SKM-1 (cell line): ENCODE results near the gene BIRC5.
"Not testable (repeated sequence)": the region's sequence is repeated elsewhere in the genome, so short reads cannot be mapped to it uniquely, and the experiment has no call there.

Source experiments
- DNase-seq: peaks from one replicate; lab custom pipeline; 2025; ENCODE audit not compliant: unreplicated experiment; lab: John Stamatoyannopoulos, UW

Gene BIRC5

DNA sequence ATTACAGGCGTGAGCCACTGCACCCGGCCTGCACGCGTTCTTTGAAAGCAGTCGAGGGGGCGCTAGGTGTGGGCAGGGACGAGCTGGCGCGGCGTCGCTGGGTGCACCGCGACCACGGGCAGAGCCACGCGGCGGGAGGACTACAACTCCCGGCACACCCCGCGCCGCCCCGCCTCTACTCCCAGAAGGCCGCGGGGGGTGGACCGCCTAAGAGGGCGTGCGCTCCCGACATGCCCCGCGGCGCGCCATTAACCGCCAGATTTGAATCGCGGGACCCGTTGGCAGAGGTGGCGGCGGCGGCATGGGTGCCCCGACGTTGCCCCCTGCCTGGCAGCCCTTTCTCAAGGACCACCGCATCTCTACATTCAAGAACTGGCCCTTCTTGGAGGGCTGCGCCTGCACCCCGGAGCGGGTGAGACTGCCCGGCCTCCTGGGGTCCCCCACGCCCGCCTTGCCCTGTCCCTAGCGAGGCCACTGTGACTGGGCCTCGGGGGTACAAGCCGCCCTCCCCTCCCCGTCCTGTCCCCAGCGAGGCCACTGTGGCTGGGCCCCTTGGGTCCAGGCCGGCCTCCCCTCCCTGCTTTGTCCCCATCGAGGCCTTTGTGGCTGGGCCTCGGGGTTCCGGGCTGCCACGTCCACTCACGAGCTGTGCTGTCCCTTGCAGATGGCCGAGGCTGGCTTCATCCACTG lies at the start of gene BIRC5:
TSS of gene BIRC5 (plus strand) at position 238 of the 690 bp plus-strand sequence. CDS start at position 302, 64 bp downstream.
- DNase-seq: peak; percentile 77

DNA sequence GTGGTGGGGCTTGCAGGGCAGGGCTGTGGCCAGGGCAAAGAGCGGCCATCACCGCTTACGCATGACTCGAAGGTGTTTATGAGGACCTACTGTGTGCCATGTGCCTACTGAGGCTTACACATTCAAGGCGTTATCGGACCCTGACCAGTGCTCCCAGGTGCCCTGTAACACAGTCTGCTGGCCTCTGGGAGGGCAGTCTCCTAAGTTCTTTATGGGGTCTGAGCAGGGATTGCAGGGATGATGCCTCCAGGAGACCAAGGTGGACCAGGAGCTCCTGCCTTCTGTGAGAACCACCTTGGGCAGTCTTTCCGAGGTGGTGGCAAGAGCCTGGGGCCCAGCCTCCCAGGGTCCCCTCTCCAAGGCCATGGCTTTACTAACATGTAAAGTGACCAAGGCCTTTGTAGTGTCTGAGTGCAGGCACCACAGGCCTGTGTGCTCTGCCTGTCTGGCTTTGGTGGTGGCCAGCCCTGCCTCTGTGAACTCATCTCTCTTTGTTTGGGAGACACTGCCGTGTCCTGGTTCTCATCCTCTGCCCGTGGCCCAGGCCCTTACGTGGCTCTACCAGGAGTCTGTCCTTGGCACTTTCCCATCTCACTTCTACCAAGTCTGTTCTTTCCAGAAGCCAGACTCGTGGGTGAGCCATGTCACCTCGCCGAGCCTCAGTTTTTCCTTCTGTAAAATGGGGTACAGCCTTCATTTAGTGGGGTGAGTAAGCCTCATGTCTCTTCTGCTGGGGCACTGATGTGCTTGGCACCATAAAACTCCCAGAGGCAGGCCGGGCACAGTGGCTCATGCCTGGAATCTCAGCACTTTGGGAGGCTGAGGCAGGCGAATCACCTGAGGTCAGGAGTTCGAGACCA lies 49.1 kb upstream of the BIRC5 start:
- no peak for DNase-seq

DNA sequence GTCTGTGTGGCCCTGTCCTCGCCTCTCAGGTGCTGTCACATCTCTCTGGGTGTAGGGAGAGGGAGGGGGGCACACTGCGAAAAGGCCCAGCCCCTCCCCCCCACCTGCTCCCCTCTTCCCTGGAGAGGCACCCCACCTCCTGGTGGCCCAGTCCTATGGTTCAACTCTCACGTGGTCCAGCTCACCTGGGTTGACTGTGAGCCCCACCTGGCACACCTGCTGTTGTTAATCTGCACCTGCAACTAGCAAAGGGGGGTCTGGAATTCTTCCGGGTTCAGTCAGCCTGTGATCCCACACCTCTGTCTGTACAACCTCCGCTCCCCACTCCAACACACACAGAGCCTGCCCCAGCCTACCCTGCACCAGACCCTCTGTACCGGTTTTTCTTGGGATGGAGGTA lies 47.6 kb upstream of the BIRC5 start:
- DNase-seq: no peak

DNA sequence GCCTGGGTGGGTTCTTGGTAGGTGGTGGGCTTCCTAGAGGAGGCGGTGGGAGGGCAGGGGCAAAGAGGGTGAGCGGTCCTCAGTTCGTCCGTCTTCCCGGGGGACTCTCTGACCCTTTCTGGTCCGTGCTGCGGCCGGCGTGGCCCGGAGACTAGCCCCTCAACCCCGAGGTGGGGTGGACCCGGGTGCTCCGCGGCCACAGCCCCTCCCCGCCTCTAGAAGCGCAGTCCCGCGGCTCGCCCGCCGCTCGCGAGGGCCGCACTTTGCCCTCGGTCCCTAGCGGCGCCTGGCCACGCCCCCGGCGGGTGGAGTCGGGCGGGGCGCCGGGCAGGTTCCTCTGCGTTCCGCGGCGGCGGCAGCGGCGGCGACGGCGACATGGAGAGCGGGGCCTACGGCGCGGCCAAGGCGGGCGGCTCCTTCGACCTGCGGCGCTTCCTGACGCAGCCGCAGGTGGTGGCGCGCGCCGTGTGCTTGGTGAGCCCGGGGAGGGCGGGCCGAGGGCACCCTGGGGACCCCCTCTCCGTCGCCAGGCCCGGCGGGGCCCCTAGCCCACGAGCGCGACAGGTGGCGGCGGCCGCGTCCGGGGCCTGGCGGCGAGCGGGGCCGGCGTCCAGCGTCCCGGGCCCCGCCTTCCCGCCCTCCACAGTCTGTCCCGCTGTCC lies 45.7 kb upstream of the BIRC5 start, which contains the start of gene SYNGR2:
TSS of gene SYNGR2 (plus strand) at position 340 of the 661 bp plus-strand sequence. CDS start at position 376, 36 bp downstream.
- DNase-seq: peak; percentile 70

DNA sequence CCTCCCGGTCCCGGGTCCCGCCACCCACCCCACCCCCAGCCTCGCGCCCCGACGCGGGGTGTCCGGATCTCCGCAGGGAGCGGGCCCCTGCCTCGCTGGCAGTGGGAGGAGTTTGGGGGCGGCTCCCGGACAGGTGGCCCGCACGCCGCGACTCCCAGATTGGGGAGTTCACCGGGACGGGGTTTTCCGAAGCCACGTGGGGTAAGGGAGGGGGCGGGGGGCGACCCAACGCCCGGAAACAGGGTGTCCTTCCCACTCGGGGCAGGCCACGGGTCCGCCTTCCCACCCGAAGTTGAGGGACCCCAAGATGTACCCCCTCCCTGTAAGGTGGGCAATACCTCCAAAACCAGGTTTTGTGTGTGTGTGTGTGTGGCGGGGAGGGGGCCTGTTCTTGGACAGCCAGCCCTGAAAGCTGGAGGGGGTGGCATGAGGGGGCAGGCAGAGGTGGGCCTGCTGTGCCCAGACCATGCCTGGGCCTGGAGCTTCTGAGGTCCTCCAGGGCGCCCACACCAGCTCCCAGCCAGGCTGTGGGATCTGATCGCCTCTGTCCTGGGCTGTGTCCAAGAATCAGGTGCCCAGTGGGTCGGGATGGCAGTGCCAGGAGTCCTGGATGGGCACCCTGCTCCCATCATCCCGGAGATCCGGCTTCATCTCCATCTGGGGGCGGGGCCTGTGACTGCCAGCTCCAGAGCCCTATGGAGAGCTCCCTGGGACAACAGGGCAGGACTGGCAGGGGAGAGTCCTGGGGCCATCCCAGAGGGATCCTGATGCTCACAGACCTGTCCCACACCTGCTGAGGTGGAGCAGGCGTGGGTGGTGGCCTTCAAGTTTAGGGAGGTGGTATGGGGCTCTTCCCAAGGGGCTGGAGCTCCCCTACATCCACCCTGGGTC lies 44.9 kb upstream of the BIRC5 start:
- no peak for DNase-seq

DNA sequence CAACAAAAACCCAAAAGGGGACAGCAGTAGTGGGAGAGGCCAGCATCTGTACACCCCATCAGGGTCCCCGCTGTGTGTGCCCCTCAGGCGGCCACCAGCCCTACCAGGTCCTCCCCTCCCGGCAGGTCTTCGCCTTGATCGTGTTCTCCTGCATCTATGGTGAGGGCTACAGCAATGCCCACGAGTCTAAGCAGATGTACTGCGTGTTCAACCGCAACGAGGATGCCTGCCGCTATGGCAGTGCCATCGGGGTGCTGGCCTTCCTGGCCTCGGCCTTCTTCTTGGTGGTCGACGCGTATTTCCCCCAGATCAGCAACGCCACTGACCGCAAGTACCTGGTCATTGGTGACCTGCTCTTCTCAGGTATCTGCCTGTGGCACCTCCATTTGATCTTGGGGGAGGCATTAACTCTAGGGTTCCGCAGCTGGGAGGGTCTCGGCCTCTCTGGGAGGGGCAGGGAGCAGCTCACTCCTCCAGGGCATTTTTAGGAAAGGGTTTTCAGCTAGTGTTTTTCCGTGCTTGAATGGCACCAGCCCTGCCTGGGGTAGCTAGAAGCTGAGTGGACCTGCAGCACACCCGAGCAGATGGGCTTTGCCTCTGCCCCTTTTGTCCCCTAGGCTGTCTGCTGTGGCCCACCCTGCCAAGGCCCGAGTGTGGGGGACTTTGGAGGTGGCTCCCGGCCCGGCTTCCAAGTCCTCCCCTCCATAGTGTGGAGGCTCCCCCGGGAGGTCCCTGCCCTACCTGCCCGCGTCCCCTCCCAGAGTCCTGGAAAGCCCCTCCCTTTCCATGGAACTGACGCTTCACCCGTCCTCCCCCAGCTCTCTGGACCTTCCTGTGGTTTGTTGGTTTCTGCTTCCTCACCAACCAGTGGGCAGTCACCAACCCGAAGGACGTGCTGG lies 43.1 kb upstream of the BIRC5 start:
- no peak for DNase-seq

DNA sequence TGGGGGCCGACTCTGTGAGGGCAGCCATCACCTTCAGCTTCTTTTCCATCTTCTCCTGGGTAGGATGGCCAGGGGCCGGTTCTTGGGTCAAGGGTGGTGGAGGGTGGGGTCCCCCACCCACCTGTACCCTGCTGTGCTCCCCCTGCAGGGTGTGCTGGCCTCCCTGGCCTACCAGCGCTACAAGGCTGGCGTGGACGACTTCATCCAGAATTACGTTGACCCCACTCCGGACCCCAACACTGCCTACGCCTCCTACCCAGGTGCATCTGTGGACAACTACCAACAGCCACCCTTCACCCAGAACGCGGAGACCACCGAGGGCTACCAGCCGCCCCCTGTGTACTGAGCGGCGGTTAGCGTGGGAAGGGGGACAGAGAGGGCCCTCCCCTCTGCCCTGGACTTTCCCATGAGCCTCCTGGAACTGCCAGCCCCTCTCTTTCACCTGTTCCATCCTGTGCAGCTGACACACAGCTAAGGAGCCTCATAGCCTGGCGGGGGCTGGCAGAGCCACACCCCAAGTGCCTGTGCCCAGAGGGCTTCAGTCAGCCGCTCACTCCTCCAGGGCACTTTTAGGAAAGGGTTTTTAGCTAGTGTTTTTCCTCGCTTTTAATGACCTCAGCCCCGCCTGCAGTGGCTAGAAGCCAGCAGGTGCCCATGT lies 42.3 kb upstream of the BIRC5 start:
- DNase-seq: not testable (repeated sequence)

DNA sequence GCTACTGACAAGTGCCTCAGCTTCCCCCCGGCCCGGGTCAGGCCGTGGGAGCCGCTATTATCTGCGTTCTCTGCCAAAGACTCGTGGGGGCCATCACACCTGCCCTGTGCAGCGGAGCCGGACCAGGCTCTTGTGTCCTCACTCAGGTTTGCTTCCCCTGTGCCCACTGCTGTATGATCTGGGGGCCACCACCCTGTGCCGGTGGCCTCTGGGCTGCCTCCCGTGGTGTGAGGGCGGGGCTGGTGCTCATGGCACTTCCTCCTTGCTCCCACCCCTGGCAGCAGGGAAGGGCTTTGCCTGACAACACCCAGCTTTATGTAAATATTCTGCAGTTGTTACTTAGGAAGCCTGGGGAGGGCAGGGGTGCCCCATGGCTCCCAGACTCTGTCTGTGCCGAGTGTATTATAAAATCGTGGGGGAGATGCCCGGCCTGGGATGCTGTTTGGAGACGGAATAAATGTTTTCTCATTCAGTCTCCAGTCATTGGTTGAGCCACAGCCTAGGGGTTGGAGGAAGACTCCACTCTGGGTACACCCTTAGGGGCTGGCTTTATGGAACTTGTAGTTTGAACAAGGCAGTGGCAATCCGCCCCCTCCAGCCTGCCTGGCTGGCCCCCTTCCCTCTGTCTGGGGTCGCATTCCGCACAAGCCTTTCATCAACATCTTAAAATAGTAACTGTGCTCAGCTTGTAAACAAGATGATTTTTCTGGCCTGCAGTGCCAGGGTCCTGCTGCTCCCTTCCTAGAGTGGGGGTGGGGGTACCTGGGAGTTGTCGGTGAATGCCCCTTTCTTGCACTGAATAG lies 41.6 kb upstream of the BIRC5 start:
- DNase-seq: no peak

DNA sequence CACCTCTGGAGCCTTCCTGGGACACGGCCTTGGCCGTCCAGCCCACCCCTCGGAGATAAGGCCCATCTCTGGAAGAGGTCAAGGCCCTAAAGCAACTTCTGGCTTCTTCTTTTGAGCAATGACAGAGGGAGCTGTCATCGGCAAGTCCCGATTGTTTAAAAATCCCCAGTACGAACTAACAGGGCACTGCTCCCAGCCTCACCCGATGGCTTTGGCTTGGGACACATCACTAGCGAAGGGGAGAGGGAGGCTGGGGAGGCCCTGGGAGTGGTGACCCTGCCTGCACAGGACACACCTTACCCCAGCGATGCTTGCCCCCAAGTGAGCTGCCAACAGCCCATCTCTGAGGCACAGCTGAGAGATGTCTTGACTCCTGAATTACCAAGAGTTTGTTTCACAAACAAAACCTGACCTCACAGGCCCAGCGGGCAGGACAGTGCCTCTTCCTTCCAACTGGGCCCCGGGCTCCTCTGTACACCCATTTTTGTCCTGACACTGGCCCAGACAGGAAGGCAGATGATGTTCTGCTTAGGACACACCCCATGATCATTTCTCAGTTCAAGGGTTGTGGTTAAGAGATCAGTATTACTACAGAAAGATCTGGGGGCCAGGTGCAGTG lies 40.8 kb upstream of the BIRC5 start:
- no peak for DNase-seq

DNA sequence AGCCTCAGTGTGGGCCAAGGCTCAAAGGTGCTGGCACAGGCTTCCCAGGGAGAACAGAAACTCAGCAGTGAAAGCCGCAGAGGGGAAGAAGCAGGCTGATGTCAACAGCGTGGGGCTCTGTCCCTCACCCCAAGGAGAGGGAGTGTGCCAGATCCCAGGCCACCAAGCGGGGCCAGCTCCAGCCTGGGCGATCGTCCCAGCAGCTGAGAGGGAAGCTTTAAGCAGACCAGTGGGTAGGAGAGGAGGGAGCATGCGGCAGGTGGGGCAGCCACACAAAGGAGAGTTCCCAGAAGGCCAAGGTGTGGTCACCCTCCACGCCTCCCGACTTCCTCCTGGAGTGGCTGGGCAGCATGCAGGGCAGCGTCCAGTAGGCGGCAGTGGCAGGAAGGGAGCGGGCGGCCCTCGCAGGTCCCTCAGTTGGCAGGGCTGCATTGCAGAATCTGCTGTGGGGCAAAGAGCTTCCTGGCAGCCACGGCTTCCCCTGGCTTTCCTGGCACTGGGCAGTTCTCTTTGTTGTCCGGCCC lies 39.6 kb upstream of the BIRC5 start:
- DNase-seq: no peak

DNA sequence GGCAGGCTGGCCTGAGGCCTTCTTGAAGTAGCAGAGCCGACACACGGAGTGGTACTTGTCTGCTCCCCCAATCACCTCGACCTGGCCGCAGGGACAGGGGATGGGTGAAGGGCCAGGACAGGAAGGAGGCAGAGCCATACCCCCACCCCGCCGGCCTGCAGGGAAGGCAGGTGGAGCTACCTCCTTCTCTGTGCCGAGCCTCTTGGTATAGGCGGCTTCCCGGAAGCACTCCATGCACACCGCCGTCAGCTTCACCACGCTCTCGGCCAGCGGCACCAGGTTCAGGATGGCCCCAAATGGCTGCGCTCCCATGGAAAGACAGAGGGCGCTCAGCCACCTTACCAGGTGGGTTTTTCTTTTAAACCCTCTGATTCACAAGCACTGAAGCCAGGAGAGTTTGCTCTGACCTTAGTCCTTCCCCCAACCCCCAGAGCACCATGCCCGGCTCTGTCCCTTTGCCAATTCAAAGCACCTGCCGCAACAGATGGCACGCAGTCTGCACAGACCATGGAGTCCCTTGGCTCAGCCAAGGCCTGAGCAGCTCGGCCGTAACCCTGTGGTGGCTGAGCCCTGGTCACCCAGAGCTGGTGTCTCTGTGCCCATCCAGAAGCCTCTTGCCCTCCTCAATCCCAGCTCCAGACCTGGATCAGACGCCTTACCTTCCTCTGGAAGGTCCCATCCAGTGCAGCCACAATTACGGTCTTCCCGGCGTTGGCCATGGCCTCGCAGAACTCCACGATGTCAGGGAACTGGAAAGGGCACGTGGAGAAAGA lies 39.0 kb upstream of the BIRC5 start:
- DNase-seq: no peak

DNA sequence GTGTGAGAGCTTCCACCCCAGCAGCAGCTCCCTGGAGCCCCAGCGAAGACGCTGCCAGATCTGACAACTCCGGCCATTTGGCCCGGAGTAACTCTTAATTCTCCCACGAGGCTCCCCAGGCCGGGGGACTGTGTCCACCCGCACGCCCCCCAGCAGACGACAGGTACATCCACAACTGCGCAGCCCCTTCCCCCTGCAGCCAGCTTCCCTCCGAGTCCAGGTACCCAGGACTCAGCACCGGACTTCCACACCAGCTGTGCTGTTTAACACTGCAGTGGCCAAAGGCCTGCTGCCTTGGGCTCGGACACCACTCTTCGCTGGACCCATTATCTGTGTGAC lies 38.4 kb upstream of the BIRC5 start:
- no peak for DNase-seq

DNA sequence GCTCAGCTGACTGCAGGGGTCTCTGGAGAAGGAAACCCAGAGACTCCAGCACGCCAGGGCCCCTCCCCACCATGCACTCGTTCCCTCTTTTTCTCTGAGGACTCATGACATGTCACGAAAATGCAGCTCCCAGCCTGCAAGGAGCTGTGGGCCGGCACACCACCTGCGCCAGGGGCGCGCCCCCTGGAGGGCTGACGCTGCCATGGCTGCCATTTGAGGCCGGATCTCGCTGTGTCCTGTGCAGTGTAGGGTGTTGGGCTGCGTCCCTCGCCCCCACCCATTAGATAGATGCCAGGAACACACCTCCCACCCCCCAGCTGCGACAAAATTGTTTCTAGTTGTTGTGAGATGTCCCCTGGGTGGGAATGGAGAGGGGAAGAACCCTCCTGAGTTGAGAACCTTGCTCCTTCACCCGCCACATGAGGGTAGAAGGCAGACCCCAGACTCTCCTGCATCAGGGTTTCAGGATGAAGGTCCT lies 37.5 kb upstream of the BIRC5 start:
- peak; percentile 24 for DNase-seq

DNA sequence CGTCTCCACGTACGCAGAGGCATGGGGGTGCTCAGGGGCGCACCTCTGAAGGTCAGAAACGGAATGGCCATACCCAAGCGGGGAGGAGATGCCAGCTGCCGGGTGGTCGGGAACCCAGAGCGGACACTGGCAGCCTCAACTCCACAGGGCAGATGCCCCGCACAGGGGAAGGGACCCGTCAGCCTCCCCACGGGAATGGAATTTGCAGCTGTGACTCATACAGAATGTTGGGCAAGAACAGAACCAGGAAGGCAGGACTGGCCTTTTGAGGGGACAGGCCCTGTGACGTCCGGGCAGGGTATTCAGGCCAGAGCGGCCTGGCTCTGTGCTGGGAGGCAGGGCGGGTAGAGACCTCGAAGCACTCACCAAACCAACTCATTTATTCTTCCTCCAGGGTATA lies 34.7 kb upstream of the BIRC5 start:
- DNase-seq: no peak

DNA sequence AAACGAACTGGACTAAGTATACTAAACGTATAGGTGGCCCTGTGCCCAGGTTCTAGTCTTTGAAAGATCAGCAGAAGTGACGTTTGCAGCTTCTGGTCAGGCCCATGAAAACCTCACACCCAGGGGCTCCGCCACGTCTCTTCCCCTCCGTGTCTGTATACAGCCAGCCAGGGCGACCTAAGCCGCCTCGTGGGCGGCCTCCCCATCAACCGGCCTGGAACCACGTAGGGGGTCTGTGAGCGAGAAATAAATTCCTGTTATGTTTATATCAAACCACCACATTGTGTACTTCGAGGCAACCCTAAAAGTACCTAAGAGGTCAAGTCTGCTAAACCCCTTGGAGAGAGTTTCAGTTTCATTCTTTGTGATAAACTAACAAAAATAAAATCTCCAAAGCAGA lies 34.0 kb upstream of the BIRC5 start:
- DNase-seq: no peak

DNA sequence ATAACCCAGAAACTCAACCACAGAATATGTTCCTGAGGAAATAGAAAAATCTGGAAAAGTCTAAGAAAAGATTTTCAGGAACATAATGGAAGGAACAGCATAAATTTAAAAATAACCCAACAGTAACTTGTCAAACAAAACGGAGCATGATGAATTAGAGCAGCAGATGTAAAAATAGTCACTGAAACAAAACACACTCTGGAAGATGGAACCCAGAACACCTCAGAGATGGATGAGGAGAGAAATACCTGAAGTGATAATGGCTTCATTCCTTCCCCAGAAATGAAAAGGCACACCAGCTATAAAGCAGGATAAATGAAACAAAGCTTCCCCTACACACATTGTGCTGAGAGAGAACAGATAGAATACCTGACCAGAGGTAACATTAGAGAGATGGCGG lies 33.5 kb upstream of the BIRC5 start:
- no peak for DNase-seq

DNA sequence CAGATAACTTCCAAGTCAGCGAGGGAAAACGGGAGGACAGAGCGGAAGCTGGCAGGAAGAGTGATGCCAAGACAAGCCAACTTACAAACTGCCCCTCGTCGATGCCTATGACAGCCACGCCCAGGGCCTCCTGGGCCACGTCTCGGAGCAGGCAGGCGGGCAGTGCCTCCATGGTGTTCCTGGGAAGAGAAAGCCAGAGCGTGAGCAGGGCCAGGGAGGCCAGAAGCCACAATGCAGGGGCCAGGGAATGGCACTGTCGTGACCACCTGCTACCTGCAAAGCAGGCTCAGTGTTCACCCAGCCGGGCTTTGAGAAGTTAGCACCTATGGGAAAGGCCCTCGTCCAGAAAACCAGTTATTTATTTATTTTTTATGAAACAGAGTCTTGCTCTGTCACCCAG lies 31.5 kb upstream of the BIRC5 start:
- no peak for DNase-seq
